Measurements from ENCODE around the gene PTMA. TPM values are rescaled to one million over a fixed set of nuclear protein-coding genes. Genes with fewer than 3 reads are reported as not detected.

Gene PTMA
- total and polyA plus RNA-seq, 9 of the 15 experiments (the other 6 are each of a cell fraction or from before 2014, with no cell fraction given) = 429 to 2,322 (median 1,578) TPM

GRCh38 chr2:231707927-231708772, at the start of gene PTMA (continued):
- TF ChIP-seq RERE (CRISPR knock-in tag; IDR thresholded peaks at IDR 0.05; ENCODE audit: borderline replicate concordance) (no peak), HDAC1 (IDR thresholded peaks at IDR 0.05) (peak in 1 of 2 experiments; percentile 50; a peak in 2 of 4 replicates), ZNF324 (CRISPR knock-in tag; IDR thresholded peaks at IDR 0.05) (peak; percentile 39; the same call in 1 of the 2 replicates), CEBPG (CRISPR knock-in tag; IDR thresholded peaks at IDR 0.05) (no peak), CEBPG (tag; conservative IDR thresholded peaks at IDR 0.05 in 1 of 2, IDR thresholded peaks at IDR 0.05 in 1 of 2) (no peak), CTCF (IDR thresholded peaks at IDR 0.05 in 2 of 3, conservative IDR thresholded peaks at IDR 0.05 in 1 of 3; ENCODE audit: insufficient read depth in 2 of 3, low read depth in 1 of 3, low read length in 3 of 3) (0 out of 6 replicates have a peak, but pooled peaks of 1 of the 3 experiments have one; percentile 1), TAF9B (IDR thresholded peaks at IDR 0.05; ENCODE audit: partially characterized antibody) (peak; percentile 65), POU5F1 (IDR thresholded peaks at IDR 0.05; ENCODE audit: borderline replicate concordance, low read depth, low read length, partially characterized antibody) (no peak), ZNF764 (CRISPR knock-in tag; IDR thresholded peaks at IDR 0.05; ENCODE audit: low read depth) (no peak), SP1 (CRISPR knock-in tag; IDR thresholded peaks at IDR 0.05) (peak; percentile 69), HIVEP1 (CRISPR knock-in tag; IDR thresholded peaks at IDR 0.05) (no peak), HCFC1 (IDR thresholded peaks at IDR 0.05; ENCODE audit: low read depth, low read length) (peak; percentile 21; the same call in 1 of the 2 replicates), HDAC6 (IDR thresholded peaks at IDR 0.05; ENCODE audit: low read depth, low read length) (no peak), ZNF274 (IDR thresholded peaks at IDR 0.05; ENCODE audit: borderline replicate concordance, low read depth, low read length) (no peak), ZNF436 (CRISPR knock-in tag; IDR thresholded peaks at IDR 0.05) (no peak), ADNP (tag; IDR thresholded peaks at IDR 0.05) (no peak), ZNF79 (CRISPR knock-in tag; IDR thresholded peaks at IDR 0.05; ENCODE audit: low read depth) (no peak), ZNF57 (CRISPR knock-in tag; IDR thresholded peaks at IDR 0.05) (no peak), BCL6 (CRISPR knock-in tag; IDR thresholded peaks at IDR 0.05) (no peak), CBX1 (IDR thresholded peaks at IDR 0.05; ENCODE audit: low read depth) (peak; percentile 64; the same call in 1 of the 2 replicates), MTA3 (IDR thresholded peaks at IDR 0.05; ENCODE audit: borderline replicate concordance) (peak; percentile 97), CC2D1A (IDR thresholded peaks at IDR 0.05) (no peak)

Measured in K562 (cell line).